Neuron (in vitro differentiated cells): ENCODE results near the gene KCNIP2.

Source experiments
- H2AFZ ChIP-seq: one replicate; pipeline ENCODE4 v1.6.1; 2013; ENCODE audit warnings: low read depth, mild to moderate bottlenecking, inconsistent platforms, low read length, moderate library complexity
- H3K27me3 ChIP-seq: one replicate; pipeline ENCODE4 v1.6.1; 2013; ENCODE audit warnings: low read length; ENCODE audit not compliant: insufficient read depth
- H3K36me3 ChIP-seq: one replicate; pipeline ENCODE4 v1.6.1; 2013; ENCODE audit warnings: low read length; ENCODE audit not compliant: insufficient read depth
- H3K4me1 ChIP-seq: one replicate; pipeline ENCODE4 v1.6.1; 2013; ENCODE audit warnings: low read length; ENCODE audit not compliant: insufficient read depth
- H3K4me3 ChIP-seq: 2 replicates; pipeline ENCODE4 v1.5.1; 2013; ENCODE audit warnings: mild to moderate bottlenecking, low read length, moderate library complexity
- H3K9me3 ChIP-seq: one replicate; pipeline ENCODE4 v1.6.1; 2013; ENCODE audit warnings: low read length

The KCNIP2 gene

GRCh38 chr10:101780818-101781654, 62.6 kb downstream of the KCNIP2 start:
- Histone ChIP-seq H3K36me3 (peaks cover 20% of the 10 kb centered on the region), H2AFZ (no peak overlapping the region), H3K9me3 (peaks cover 2% of the 10 kb centered on the region), H3K4me1 (peaks cover 22% of the 10 kb centered on the region), H3K4me3 (no peak overlapping the region), H3K27me3 (peaks cover 30% of the 10 kb centered on the region)

GRCh38 chr10:101780187-101780817, 63.3 kb downstream of the KCNIP2 start:
- H2AFZ ChIP-seq, result no peak overlapping the region
- H3K4me3 ChIP-seq, result no peak overlapping the region
- peaks cover 2% of the 10 kb centered on the region for H3K9me3 ChIP-seq
- H3K27me3 ChIP-seq, result peaks cover 35% of the 10 kb centered on the region
- H3K4me1 ChIP-seq, result peaks cover 22% of the 10 kb centered on the region
- peaks cover 13% of the 10 kb centered on the region for H3K36me3 ChIP-seq

GRCh38 chr10:101779544-101780186, 63.9 kb downstream of the KCNIP2 start:
- Histone ChIP-seq H3K4me3 (no peak overlapping the region), H3K4me1 (peaks cover 22% of the 10 kb centered on the region), H3K9me3 (peaks cover 2% of the 10 kb centered on the region), H3K36me3 (peaks cover 6% of the 10 kb centered on the region), H2AFZ (no peak overlapping the region), H3K27me3 (peaks cover 42% of the 10 kb centered on the region)

- peaks cover 2% of the 10 kb centered on the region for H3K9me3 ChIP-seq
- H3K27me3 ChIP-seq, result peaks cover 49% of the 10 kb centered on the region
Observed at GRCh38 chr10:101778781-101779543, 64.6 kb downstream of the KCNIP2 start.

GRCh38 chr10:101778151-101778780, 65.3 kb downstream of the KCNIP2 start:
- Histone ChIP-seq H3K36me3 (no peaks in the 10 kb centered on the region), H3K27me3 (peaks cover 56% of the 10 kb centered on the region), H2AFZ (no peak overlapping the region), H3K4me1 (peaks cover 18% of the 10 kb centered on the region), H3K4me3 (peak overlapping the region; percentile 32), H3K9me3 (peaks cover 2% of the 10 kb centered on the region)

More at GRCh38 chr10:101778781-101779543, 64.6 kb downstream of the KCNIP2 start:
- Histone ChIP-seq H3K4me1 (peaks cover 22% of the 10 kb centered on the region), H3K36me3 (no peaks in the 10 kb centered on the region), H3K4me3 (peak overlapping the region; percentile 32), H2AFZ (no peak overlapping the region)

- no peak overlapping the region for H3K4me3 ChIP-seq
- peaks cover 17% of the 10 kb centered on the region for H3K4me1 ChIP-seq
- H3K36me3 ChIP-seq, result no peaks in the 10 kb centered on the region
- peaks cover 2% of the 10 kb centered on the region for H3K9me3 ChIP-seq
- H2AFZ ChIP-seq, result no peak overlapping the region
- H3K27me3 ChIP-seq, result peaks cover 61% of the 10 kb centered on the region
Observed at GRCh38 chr10:101777619-101778145, 65.9 kb downstream of the KCNIP2 start.

GRCh38 chr10:101776161-101776817, 67.3 kb downstream of the KCNIP2 start:
- Histone ChIP-seq H3K27me3 (peaks cover 75% of the 10 kb centered on the region), H2AFZ (no peak overlapping the region), H3K36me3 (no peaks in the 10 kb centered on the region), H3K9me3 (peaks cover 2% of the 10 kb centered on the region), H3K4me3 (no peak overlapping the region), H3K4me1 (peaks cover 10% of the 10 kb centered on the region)
